HCT116 (cell line): Measurements from ENCODE around the gene AKAP8. TPM values are rescaled to one million over a fixed set of nuclear protein-coding genes. Genes with fewer than 3 reads are reported as not detected.

Source experiments
- ATAC-seq: fragments of 200-7000 bp; cut with Tn5 transposase; 2 replicates; pipeline ENCODE4 v1.9.1; 2020; ENCODE audit warnings: mild to moderate bottlenecking, moderate library complexity
- BruUV-seq: library from RNA; stranded (reverse); fragments of 400-500 nt; replicated peaks from 2 replicates; lab custom pipeline; 2021; lab: Mats Ljungman, UMichigan
- CTCF ChIA-PET: fragments of 300-600 bp; sonication (Branson Sonifier 250); formaldehyde crosslinking; loops from one replicate; lab custom pipeline; 2021; ENCODE audit warnings: antibody characterized with exemption; lab: Charles Lee
- POLR2A ChIA-PET: fragments of 300-600, 350-600 bp; sonication (Branson Sonifier 250); formaldehyde crosslinking; loops from one replicate; lab custom pipeline; 2021; ENCODE audit warnings: antibody characterized with exemption; lab: Charles Lee
- RAD21 ChIA-PET, 2 experiments: fragments of 300-600 bp; sonication (Branson Sonifier 250); formaldehyde crosslinking; loops; one replicate each; lab custom pipeline; 2023; ENCODE audit warnings: low total read pairs in 2 of 2; ENCODE audit not compliant: uncharacterized antibody in 2 of 2, unreplicated experiment in 2 of 2, low non-redundant PET in 1 of 2; lab: Charles Lee
- DNase-seq: peaks from one replicate; pipeline ENCODE4 v3.0.0-alpha.2; 2010; ENCODE audit warnings: low read depth, low spot score
- H2AFZ ChIP-seq: fragments of 200-600 bp; shearing (Covaris generic), sonication (generic); 2 replicates; pipeline ENCODE4 v1.6.1; 2017; ENCODE audit warnings: low read depth, mixed run types, mixed read lengths, antibody characterized with exemption, low read length; ENCODE audit not compliant: poor library complexity, severe bottlenecking
- H3K27ac ChIP-seq: 2 replicates; pipeline ENCODE4 v1.5.1; 2012; ENCODE audit warnings: low read depth, low read length
- H3K27me3 ChIP-seq: fragments of 200-600 bp; sonication (generic); 2 replicates; pipeline ENCODE4 v1.6.1; 2016; ENCODE audit warnings: mixed run types, low read length, mixed read lengths; ENCODE audit not compliant: insufficient read depth
- H3K36me3 ChIP-seq, 2 experiments: fragments of 200-500 bp in 1 of 2; fragments of 200-600 bp in 1 of 2; sonication (Bioruptor generic) in 1 of 2; sonication (generic) in 1 of 2; 2 replicates each; pipeline versions ENCODE4 v1.5.1 to v1.6.1; 2014 to 2016; ENCODE audit warnings: low read length in 2 of 2, inconsistent platforms in 1 of 2, mixed read lengths in 1 of 2, mixed run types in 1 of 2; ENCODE audit not compliant: insufficient read depth in 2 of 2, control insufficient read depth in 1 of 2
- H3K4me1 ChIP-seq, 2 experiments: fragments of 200-600 bp in 1 of 2; sonication (generic) in 1 of 2; 2 replicates each; pipeline versions ENCODE4 v1.5.1 to v1.6.1; 2012 to 2017; ENCODE audit warnings: low read length in 2 of 2, inconsistent platforms in 1 of 2, mild to moderate bottlenecking in 1 of 2, mixed read lengths in 1 of 2, mixed run types in 1 of 2, moderate library complexity in 1 of 2; ENCODE audit not compliant: insufficient read depth in 2 of 2, control insufficient read depth in 1 of 2
- H3K4me2 ChIP-seq: fragments of 200-600 bp; sonication (generic); 2 replicates; pipeline ENCODE4 v1.6.1; 2017; ENCODE audit warnings: mixed run types, low read length, mixed read lengths
- H3K4me3 ChIP-seq, 2 experiments: fragments of 200-600 bp in 1 of 2; sonication (generic) in 1 of 2; replicated peaks in 1 of 2; 2 replicates each; pipeline ENCODE4 v1.5.1; 2011 to 2016; ENCODE audit warnings: low read length in 2 of 2, control low read depth in 1 of 2, low read depth in 1 of 2, mild to moderate bottlenecking in 1 of 2, mixed read lengths in 1 of 2, mixed run types in 1 of 2
- H3K79me2 ChIP-seq: fragments of 200-600 bp; sonication (generic); 2 replicates; pipeline ENCODE4 v1.6.1; 2017; ENCODE audit warnings: mild to moderate bottlenecking, mixed run types, low read length, moderate library complexity, mixed read lengths; ENCODE audit not compliant: insufficient read depth
- H3K9ac ChIP-seq: fragments of 200-600 bp; sonication (generic); 2 replicates; pipeline ENCODE4 v1.6.1; 2016; ENCODE audit warnings: low read length, mixed read lengths
- H3K9me2 ChIP-seq: fragments of 200-600 bp; sonication (generic), shearing (Covaris generic); 2 replicates; pipeline ENCODE4 v1.6.1; 2017; ENCODE audit warnings: mixed run types, mild to moderate bottlenecking, moderate library complexity; ENCODE audit not compliant: insufficient read depth
- H3K9me3 ChIP-seq, 2 experiments: fragments of 200-500 bp in 1 of 2; fragments of 200-600 bp in 1 of 2; sonication (Bioruptor generic) in 1 of 2; sonication (generic) in 1 of 2; 2 replicates each; pipeline ENCODE4 v1.6.1; 2014 to 2017; ENCODE audit warnings: low read length in 2 of 2, mixed read lengths in 2 of 2, inconsistent platforms in 1 of 2, low read depth in 1 of 2, mild to moderate bottlenecking in 1 of 2, mixed run types in 1 of 2, moderate library complexity in 1 of 2; ENCODE audit not compliant: control insufficient read depth in 1 of 2, insufficient read depth in 1 of 2
- H4K20me1 ChIP-seq: fragments of 200-600 bp; sonication (generic), shearing (Covaris generic); 2 replicates; pipeline ENCODE4 v1.6.1; 2017; ENCODE audit warnings: mixed run types, mild to moderate bottlenecking, moderate library complexity; ENCODE audit not compliant: insufficient read depth
- CBX3 ChIP-seq: IDR thresholded peaks from 2 replicates; pipeline ENCODE4 v1.6.1; 2012; ENCODE audit warnings: low read depth
- CEBPB ChIP-seq: IDR thresholded peaks from 2 replicates; pipeline ENCODE4 v1.6.1; 2012; ENCODE audit warnings: low read depth
- CTCF ChIP-seq, 3 experiments: fragments of 200-600 bp in 1 of 3; sonication (generic) in 1 of 3; IDR thresholded peaks in 2 of 3; conservative IDR thresholded peaks in 1 of 3; 2 replicates each; pipeline ENCODE4 v1.5.1; 2012 to 2017; ENCODE audit warnings: low read depth in 2 of 3, low read length in 2 of 3, antibody characterized with exemption in 1 of 3, borderline replicate concordance in 1 of 3, control low read depth in 1 of 3, mild to moderate bottlenecking in 1 of 3, mixed read lengths in 1 of 3, mixed run types in 1 of 3, moderate library complexity in 1 of 3; ENCODE audit not compliant: insufficient read depth in 1 of 3
- EGR1 ChIP-seq: IDR thresholded peaks from 2 replicates; pipeline ENCODE4 v1.6.1; 2012; ENCODE audit warnings: low read depth
- ELF1 ChIP-seq: IDR thresholded peaks from 2 replicates; pipeline ENCODE4 v1.6.1; 2012; ENCODE audit warnings: low read depth, borderline replicate concordance
- EZH2phosphoT487 ChIP-seq: fragments of 200-600 bp; IDR thresholded peaks from 2 replicates; pipeline ENCODE4 v1.6.1; 2018; ENCODE audit warnings: antibody characterized with exemption, borderline replicate concordance
- JUND ChIP-seq: IDR thresholded peaks from 2 replicates; pipeline ENCODE4 v1.6.1; 2012
- MAX ChIP-seq: IDR thresholded peaks from 2 replicates; pipeline ENCODE4 v1.6.1; 2012
- POLR2A ChIP-seq: IDR thresholded peaks from 2 replicates; pipeline ENCODE4 v1.7.0; 2011; ENCODE audit warnings: borderline replicate concordance; ENCODE audit not compliant: insufficient read depth, insufficient read length; ENCODE audit errors: extremely low read depth
- REST ChIP-seq: IDR thresholded peaks from 2 replicates; pipeline ENCODE4 v1.6.1; 2012; ENCODE audit warnings: low read depth
- SIN3A ChIP-seq: IDR thresholded peaks from 2 replicates; pipeline ENCODE4 v1.6.1; 2012; ENCODE audit warnings: low read depth
- SRF ChIP-seq: IDR thresholded peaks from 2 replicates; pipeline ENCODE4 v1.6.1; 2012; ENCODE audit warnings: low read depth
- TCF7L2 ChIP-seq: IDR thresholded peaks from 2 replicates; pipeline ENCODE4 v1.7.0; 2011; ENCODE audit warnings: borderline replicate concordance, inconsistent platforms; ENCODE audit not compliant: insufficient read depth, insufficient read length; ENCODE audit errors: extremely low read depth
- YY1 ChIP-seq: IDR thresholded peaks from 2 replicates; pipeline ENCODE4 v1.6.1; 2011; ENCODE audit warnings: low read length, low read depth, moderate library complexity, mild to moderate bottlenecking; ENCODE audit not compliant: insufficient replicate concordance; ENCODE audit errors: extremely low read depth
- intact Hi-C: fragments of 100-400 bp; cut with micrococcal nuclease; formaldehyde crosslinking; loops from 2 replicates; pipeline ENCODE4 v1.10.0; 2022
- total RNA-seq: library from RNA; stranded (reverse); gene quantifications from one replicate; pipeline ENCODE4 v1.2.1, GENCODE V29; 2021; ENCODE audit not compliant: unreplicated experiment

Gene AKAP8
- total RNA-seq, 1 experiment from 2014 or later = 50.6 TPM

GRCh38 chr19:15398501-15399233, 19.1 kb upstream of the AKAP8 start (continued):
- TF ChIP-seq REST (no peak), EGR1 (no peak), MAX (no peak), EZH2phosphoT487 (no peak), CBX3 (no peak), POLR2A (no peak), TCF7L2 (no peak), CEBPB (no peak), SIN3A (no peak), JUND (no peak), YY1 (no peak)

- peaks cover 33 to 39% of the 10 kb centered on the region in 2 experiments; a peak in 3 of 4 replicates for H3K36me3 ChIP-seq
- BruUV-seq = no TSS peak
- no peak overlapping the region for H2AFZ ChIP-seq
- no peak overlapping the region for H3K4me3 ChIP-seq
- ATAC-seq = no peak
- H3K9ac ChIP-seq = no peak overlapping the region
- no peak overlapping the region for H3K27ac ChIP-seq
- H3K9me2 ChIP-seq = no peaks in the 10 kb centered on the region
- DNase-seq = no peak
- ChIA-PET CTCF (no interaction called here), RAD21 (no interaction called here), POLR2A (no interaction called here)
- no peaks in the 10 kb centered on the region for H3K4me1 ChIP-seq
- H4K20me1 ChIP-seq = no peaks in the 10 kb centered on the region
- no peaks in the 10 kb centered on the region for H3K9me3 ChIP-seq
- intact Hi-C loops = no loop called here
- no peak overlapping the region for H3K4me2 ChIP-seq
- peaks cover 50% of the 10 kb centered on the region for H3K79me2 ChIP-seq
- no peaks in the 10 kb centered on the region for H3K27me3 ChIP-seq
- no peak for TF ChIP-seq ELF1
- TF ChIP-seq CTCF (IDR thresholded peaks at IDR 0.05 in 2 of 3, conservative IDR thresholded peaks at IDR 0.05 in 1 of 3; ENCODE audit: borderline replicate concordance in 1 of 3, insufficient read depth in 1 of 3, low read depth in 2 of 3, low read length in 2 of 3) = no peak
- TF ChIP-seq REST = no peak
- TF ChIP-seq SRF = no peak
- TF ChIP-seq YY1 = no peak
These were observed 18.2 kb upstream of the AKAP8 start for GRCh38 chr19:15397782-15398181.
